ENCODE measurements around the gene ARHGAP10.

ARHGAP10 gene

DNA sequence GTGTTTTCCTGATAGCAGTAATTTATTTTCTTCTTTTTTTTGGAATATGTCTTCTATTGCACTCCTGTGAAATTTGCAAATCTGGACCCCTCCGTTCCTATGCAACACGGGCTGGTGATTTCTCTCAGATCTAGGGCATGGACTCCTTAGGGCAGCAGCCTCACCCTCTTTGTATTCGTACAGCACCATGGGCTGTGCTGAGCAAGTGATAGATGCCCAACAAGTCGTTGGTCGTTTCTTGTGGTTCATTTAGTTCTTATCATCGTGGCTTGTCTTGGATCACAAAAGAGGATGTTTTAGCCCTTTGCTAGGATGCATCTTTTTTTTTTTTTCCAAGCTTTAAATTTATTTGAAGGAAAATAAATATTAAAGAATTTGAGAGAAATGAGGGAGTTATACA lies 82.1 kb downstream of the ARHGAP10 start:
- no peak overlapping the region for H3K4me3 Mint-ChIP-seq
- peaks cover 13% of the 10 kb centered on the region for H3K4me1 Mint-ChIP-seq (ENCODE audit: low read depth)
- H3K36me3 Mint-ChIP-seq (ENCODE audit: low read depth) = no peaks in the 10 kb centered on the region
- no peaks in the 10 kb centered on the region for H3K9me3 Mint-ChIP-seq
- no peaks in the 10 kb centered on the region for H3K27me3 Mint-ChIP-seq
- H3K27ac Mint-ChIP-seq = no peak overlapping the region

- Mint-ChIP-seq H3K4me3 (no peak overlapping the region), H3K27me3 (no peaks in the 10 kb centered on the region), H3K9me3 (no peaks in the 10 kb centered on the region), H3K4me1 (ENCODE audit: low read depth) (peaks cover 13% of the 10 kb centered on the region), H3K36me3 (ENCODE audit: low read depth) (no peaks in the 10 kb centered on the region), H3K27ac (no peak overlapping the region)
Observed at GRCh38 chr4:147814376-147814775, 82.5 kb downstream of the ARHGAP10 start.

DNA sequence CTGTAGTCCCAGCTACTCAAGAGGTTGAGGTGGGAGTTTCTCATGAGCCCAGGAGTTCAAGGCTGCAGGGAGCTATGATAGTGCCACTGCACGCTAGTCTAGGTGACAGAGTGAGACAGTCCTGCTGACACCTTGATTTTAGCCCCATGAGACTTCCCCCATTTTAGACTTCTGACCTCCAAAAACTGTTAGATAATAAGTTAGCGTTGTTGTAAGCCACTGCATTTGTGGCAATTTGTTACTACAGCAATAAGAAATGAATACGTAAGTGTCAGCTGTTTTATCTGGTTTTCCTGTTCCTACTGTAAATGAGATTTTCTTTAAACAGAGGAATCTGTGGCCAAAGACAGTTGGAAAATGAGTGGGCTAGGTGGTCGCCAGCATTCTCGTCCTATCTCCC lies 83.9 kb downstream of the ARHGAP10 start:
- no peak overlapping the region for H3K4me3 Mint-ChIP-seq
- H3K9me3 Mint-ChIP-seq = no peaks in the 10 kb centered on the region
- H3K36me3 Mint-ChIP-seq (ENCODE audit: low read depth) = no peaks in the 10 kb centered on the region
- H3K27me3 Mint-ChIP-seq = no peaks in the 10 kb centered on the region
- H3K4me1 Mint-ChIP-seq (ENCODE audit: low read depth) = peaks cover 13% of the 10 kb centered on the region
- no peak overlapping the region for H3K27ac Mint-ChIP-seq

- Mint-ChIP-seq H3K27me3 (no peaks in the 10 kb centered on the region), H3K4me1 (ENCODE audit: low read depth) (peaks cover 13% of the 10 kb centered on the region), H3K36me3 (ENCODE audit: low read depth) (no peaks in the 10 kb centered on the region), H3K27ac (no peak overlapping the region), H3K9me3 (no peaks in the 10 kb centered on the region), H3K4me3 (no peak overlapping the region)
Observed at GRCh38 chr4:147816382-147817254, 84.7 kb downstream of the ARHGAP10 start.

DNA sequence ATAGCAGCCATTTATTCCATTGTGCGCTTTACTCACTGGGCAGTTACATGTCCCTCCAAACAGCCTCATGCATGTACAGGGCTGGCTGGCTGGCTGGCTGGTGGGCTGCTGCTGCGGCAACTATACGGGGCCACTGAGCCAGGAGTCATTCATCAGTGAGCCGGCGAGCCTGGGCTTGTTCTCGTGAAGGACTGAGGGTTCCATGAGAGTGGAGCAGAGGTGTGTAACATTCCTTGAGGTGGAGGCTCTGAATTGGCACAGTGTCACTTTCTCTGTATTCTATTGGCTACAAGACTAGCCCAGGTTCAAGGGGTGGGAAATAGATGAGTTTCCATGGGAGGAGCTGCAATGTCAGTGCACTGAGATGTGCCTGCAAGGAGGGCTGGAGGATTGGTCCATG lies 89.1 kb downstream of the ARHGAP10 start:
- Mint-ChIP-seq H3K27me3 (no peaks in the 10 kb centered on the region), H3K36me3 (ENCODE audit: low read depth) (no peaks in the 10 kb centered on the region), H3K4me3 (no peak overlapping the region), H3K27ac (no peak overlapping the region), H3K4me1 (ENCODE audit: low read depth) (peaks cover 8% of the 10 kb centered on the region), H3K9me3 (no peaks in the 10 kb centered on the region)

- H3K36me3 Mint-ChIP-seq (ENCODE audit: low read depth) = no peaks in the 10 kb centered on the region
- no peak overlapping the region for H3K27ac Mint-ChIP-seq
Observed at GRCh38 chr4:147821555-147821954, 89.7 kb downstream of the ARHGAP10 start.

DNA sequence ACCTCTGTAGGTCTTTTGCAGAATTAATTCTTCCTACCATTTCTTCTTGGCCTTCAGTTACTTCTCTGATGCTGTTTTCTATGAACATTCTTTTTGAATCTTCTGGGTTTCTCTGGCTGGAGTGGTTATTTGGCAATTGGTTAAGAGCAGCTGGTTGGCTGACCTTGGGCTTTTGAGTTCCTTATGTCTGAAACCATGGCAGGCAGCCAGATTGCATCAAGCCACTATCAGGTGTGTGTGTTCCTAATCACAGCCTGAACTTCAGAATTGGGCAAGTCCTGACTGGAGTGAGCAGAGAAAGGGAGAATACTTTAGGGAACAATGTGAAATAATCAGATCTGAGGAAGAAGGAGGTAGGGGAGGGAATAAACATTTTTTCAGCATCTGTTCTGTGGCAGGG lies 90.2 kb downstream of the ARHGAP10 start:
- H3K27me3 Mint-ChIP-seq = no peaks in the 10 kb centered on the region
- H3K4me1 Mint-ChIP-seq (ENCODE audit: low read depth) = peaks cover 4% of the 10 kb centered on the region
- H3K27ac Mint-ChIP-seq = no peak overlapping the region
- no peaks in the 10 kb centered on the region for H3K9me3 Mint-ChIP-seq
- no peaks in the 10 kb centered on the region for H3K36me3 Mint-ChIP-seq (ENCODE audit: low read depth)
- no peak overlapping the region for H3K4me3 Mint-ChIP-seq

More at GRCh38 chr4:147821555-147821954, 89.7 kb downstream of the ARHGAP10 start:
- peaks cover 4% of the 10 kb centered on the region for H3K4me1 Mint-ChIP-seq (ENCODE audit: low read depth)
- H3K4me3 Mint-ChIP-seq = no peak overlapping the region
- H3K27me3 Mint-ChIP-seq = no peaks in the 10 kb centered on the region
- H3K9me3 Mint-ChIP-seq = no peaks in the 10 kb centered on the region

GRCh38 chr4:147823130-147823529 lies 91.2 kb downstream of the ARHGAP10 start:
- H3K27ac Mint-ChIP-seq = no peak overlapping the region

GRCh38 chr4:147824316-147824715 lies 92.4 kb downstream of the ARHGAP10 start:
- Mint-ChIP-seq H3K27ac (no peak overlapping the region), H3K4me3 (no peak overlapping the region), H3K36me3 (ENCODE audit: low read depth) (no peaks in the 10 kb centered on the region), H3K9me3 (no peaks in the 10 kb centered on the region), H3K4me1 (ENCODE audit: low read depth) (peaks cover 4% of the 10 kb centered on the region), H3K27me3 (no peaks in the 10 kb centered on the region)

More at GRCh38 chr4:147823130-147823529, 91.2 kb downstream of the ARHGAP10 start:
- Mint-ChIP-seq H3K9me3 (no peaks in the 10 kb centered on the region), H3K36me3 (ENCODE audit: low read depth) (no peaks in the 10 kb centered on the region), H3K4me1 (ENCODE audit: low read depth) (peaks cover 4% of the 10 kb centered on the region), H3K27me3 (no peaks in the 10 kb centered on the region), H3K4me3 (no peak overlapping the region)

- H3K27ac Mint-ChIP-seq = no peak overlapping the region
- no peaks in the 10 kb centered on the region for H3K9me3 Mint-ChIP-seq
- H3K36me3 Mint-ChIP-seq (ENCODE audit: low read depth) = no peaks in the 10 kb centered on the region
- peaks cover 4% of the 10 kb centered on the region for H3K4me1 Mint-ChIP-seq (ENCODE audit: low read depth)
- H3K4me3 Mint-ChIP-seq = no peak overlapping the region
- H3K27me3 Mint-ChIP-seq = no peaks in the 10 kb centered on the region
Observed at GRCh38 chr4:147824884-147825283, 93.0 kb downstream of the ARHGAP10 start.

DNA sequence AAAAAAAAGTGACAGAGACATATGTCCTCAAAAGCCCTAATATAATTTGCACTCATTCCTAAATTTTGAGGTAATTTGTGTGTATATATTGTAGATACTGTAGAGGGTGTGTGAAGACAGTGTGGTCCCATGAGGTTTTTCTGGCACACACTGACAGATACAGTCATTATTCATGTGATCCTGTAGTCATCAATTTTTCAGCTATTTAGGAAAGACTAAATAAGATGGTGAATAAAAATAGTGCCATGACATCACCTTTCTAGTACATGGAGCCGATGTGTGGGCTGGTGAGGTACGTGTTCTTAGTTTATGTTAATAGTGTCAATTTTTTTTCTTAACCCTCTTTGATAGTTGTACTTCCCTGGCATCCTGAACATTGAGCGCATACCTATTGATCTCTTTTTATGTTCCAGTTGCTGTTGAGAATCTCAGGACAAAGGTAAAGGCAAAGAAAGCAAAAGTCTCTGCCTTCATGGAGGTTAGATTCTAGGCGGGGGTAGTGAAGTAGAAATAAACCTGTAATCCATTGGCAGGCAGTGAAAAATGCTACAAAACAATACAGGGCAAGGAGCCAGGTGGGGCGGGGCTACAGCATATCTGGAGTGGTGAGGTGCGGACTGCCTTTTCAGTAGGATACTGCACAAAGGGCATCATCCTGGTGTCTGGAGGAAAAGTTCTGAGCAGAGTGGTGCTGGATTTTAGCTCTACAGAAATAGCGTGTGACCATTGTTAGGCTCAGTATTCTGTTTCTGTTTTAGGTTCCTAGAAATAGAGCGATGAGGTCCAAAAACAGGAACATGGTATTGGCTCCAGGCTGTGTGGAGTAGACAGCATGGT lies 93.8 kb downstream of the ARHGAP10 start:
- Mint-ChIP-seq H3K9me3 (no peaks in the 10 kb centered on the region), H3K36me3 (ENCODE audit: low read depth) (no peaks in the 10 kb centered on the region), H3K4me1 (ENCODE audit: low read depth) (peaks cover 4% of the 10 kb centered on the region), H3K27ac (no peak overlapping the region), H3K4me3 (no peak overlapping the region), H3K27me3 (no peaks in the 10 kb centered on the region)

DNA sequence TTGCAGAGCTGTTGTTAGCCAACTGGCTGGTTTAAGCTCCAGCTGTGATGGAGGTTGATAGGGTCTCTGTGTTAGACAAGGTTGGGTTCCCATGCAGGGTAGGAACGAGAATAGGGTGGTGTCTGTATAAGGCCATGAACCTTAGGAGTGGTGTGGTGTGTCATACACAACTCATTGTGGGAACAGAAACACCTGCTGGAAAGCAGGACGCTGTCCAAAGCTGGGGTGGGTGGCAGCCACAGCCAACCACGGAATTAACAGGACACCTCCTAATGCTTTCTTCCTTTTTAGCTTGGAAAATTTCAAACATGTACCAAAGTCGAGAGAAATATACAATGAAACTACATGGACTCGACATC lies 94.4 kb downstream of the ARHGAP10 start:
- no peak overlapping the region for H3K4me3 Mint-ChIP-seq
- H3K4me1 Mint-ChIP-seq (ENCODE audit: low read depth) = peaks cover 4% of the 10 kb centered on the region
- no peaks in the 10 kb centered on the region for H3K9me3 Mint-ChIP-seq
- no peaks in the 10 kb centered on the region for H3K27me3 Mint-ChIP-seq
- no peak overlapping the region for H3K27ac Mint-ChIP-seq
- no peaks in the 10 kb centered on the region for H3K36me3 Mint-ChIP-seq (ENCODE audit: low read depth)

DNA sequence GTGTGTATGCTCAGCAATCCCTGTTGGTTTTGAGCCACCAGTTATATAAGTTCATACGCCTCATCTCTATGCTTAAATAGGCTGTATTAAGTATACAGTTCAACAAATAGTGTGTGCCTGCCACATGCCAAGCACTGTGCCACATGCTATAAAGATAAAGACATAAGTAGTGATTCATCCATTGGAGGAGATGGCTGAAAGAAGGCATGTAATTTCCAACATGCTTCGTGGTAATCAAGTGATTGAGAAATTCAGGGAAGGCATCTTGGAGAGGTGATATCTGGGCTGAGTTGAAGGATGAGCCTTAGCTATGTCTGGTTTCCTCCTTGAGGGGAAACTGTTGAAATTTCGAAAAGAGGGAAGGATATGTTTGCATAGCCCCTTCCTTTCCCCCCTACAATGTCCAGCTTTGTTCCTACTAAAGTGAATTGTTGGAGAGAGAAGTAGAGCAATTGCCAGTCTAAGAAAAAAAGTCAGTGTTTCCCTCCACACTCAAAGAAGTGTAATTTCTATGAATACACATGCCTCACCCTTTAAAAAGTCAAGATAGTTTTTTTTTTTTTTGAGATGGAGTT lies 96.5 kb downstream of the ARHGAP10 start:
- H3K27ac Mint-ChIP-seq = no peak overlapping the region
- H3K27me3 Mint-ChIP-seq = no peaks in the 10 kb centered on the region
- H3K4me1 Mint-ChIP-seq (ENCODE audit: low read depth) = peaks cover 12% of the 10 kb centered on the region
- H3K9me3 Mint-ChIP-seq = no peaks in the 10 kb centered on the region
- H3K4me3 Mint-ChIP-seq = no peak overlapping the region
- no peaks in the 10 kb centered on the region for H3K36me3 Mint-ChIP-seq (ENCODE audit: low read depth)

DNA sequence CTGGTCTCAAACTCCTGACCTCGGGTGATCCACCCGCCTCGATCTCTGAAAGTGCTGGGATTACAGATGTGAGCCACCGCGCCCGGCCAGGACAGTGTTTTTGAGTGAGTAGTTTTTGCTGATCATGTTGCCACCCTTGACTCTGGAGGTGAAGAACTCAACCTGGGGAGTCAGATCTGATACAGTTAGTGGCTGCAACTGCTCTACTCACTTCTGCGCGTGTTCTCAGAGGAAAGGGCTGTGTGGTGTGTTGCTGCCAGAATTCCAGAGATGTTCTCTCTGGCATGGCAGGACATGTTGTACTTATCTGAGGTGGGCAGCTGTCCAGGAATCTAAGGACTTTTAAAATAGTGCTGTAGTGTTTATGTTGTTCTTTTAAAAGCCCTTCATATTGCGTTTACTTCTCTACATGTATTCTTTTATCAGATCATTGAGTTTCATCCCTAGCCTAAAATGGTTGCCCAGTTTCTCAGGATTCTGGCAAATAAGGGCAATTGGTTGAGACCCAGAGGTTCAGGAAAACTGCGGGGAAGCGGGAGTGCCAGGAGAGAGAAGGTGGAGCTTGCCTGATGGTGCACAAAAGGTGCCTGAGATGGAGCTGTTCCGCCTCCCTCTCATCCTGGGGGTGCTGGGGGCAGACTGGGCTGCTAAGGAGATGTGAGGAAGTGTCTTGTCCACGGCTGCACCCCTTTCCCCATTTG lies 97.7 kb downstream of the ARHGAP10 start:
- Mint-ChIP-seq H3K9me3 (no peaks in the 10 kb centered on the region), H3K27ac (no peak overlapping the region), H3K4me1 (ENCODE audit: low read depth) (peaks cover 16% of the 10 kb centered on the region), H3K36me3 (ENCODE audit: low read depth) (no peaks in the 10 kb centered on the region), H3K27me3 (no peaks in the 10 kb centered on the region), H3K4me3 (no peak overlapping the region)

GRCh38 chr4:147830102-147830463 lies 98.2 kb downstream of the ARHGAP10 start:
- Mint-ChIP-seq H3K27me3 (no peaks in the 10 kb centered on the region), H3K4me3 (no peak overlapping the region), H3K9me3 (no peaks in the 10 kb centered on the region), H3K27ac (no peak overlapping the region), H3K36me3 (ENCODE audit: low read depth) (no peaks in the 10 kb centered on the region), H3K4me1 (ENCODE audit: low read depth) (peaks cover 16% of the 10 kb centered on the region)

Measured in stimulated activated naive CD8-positive, alpha-beta T cell treated with anti-CD3 and anti-CD28 coated beads, Interleukin-15, Interleukin-2, amounts not matched to agents 100 ng/mL and 50 ng/mL, for 24 hours (primary cell).